ENCODE data around the gene VIPAS39.

The VIPAS39 gene

GRCh38 chr14:77485256-77485655 is 27.9 kb upstream of the VIPAS39 start:
- Histone ChIP-seq H3K36me3 (ENCODE audit: control insufficient read depth, insufficient read depth, low read length) (no peaks in the 10 kb centered on the region), H3K4me3 (ENCODE audit: low read depth, low read length) (no peak overlapping the region), H3K79me2 (no peaks in the 10 kb centered on the region), H3K27me3 (ENCODE audit: control insufficient read depth, insufficient read depth, low read length) (no peaks in the 10 kb centered on the region), H2AFZ (no peak overlapping the region), H3K4me2 (ENCODE audit: low read length) (no peak overlapping the region), H3K9me3 (ENCODE audit: control insufficient read depth, low read length) (no peaks in the 10 kb centered on the region), H3K9ac (no peak overlapping the region), H3K4me1 (no peaks in the 10 kb centered on the region), H3K27ac (no peak overlapping the region)
- TF ChIP-seq CTCF (IDR thresholded peaks at IDR 0.05) = no peak

DNA sequence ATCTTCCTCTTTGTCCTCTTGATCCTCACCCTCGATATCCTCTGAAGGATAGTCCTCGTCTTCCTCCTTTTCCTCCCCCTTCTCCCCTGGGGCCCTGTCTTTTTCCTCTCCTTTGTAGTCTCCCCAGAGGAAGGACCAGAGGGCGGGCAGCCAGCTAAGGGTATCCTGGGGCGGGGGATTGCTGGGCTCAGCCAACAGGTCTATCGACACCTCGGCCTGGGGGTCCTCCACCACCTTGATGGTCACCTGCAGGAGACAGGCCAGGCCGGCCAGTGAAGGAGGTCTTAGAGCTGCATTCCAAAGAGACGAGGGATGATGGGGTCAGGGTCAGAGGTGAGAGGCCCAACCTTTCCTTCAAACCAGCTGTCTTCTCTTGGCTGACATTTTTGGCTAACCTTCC is 25.0 kb upstream of the VIPAS39 start:
- H3K79me2 ChIP-seq = no peaks in the 10 kb centered on the region
- no peaks in the 10 kb centered on the region for H3K9me3 ChIP-seq (ENCODE audit: control insufficient read depth, low read length)
- no peak for TF ChIP-seq CTCF (IDR thresholded peaks at IDR 0.05)
- H3K4me3 ChIP-seq (ENCODE audit: low read depth, low read length) = no peak overlapping the region
- H3K4me2 ChIP-seq (ENCODE audit: low read length) = no peak overlapping the region
- no peaks in the 10 kb centered on the region for H3K27me3 ChIP-seq (ENCODE audit: control insufficient read depth, insufficient read depth, low read length)
- H3K36me3 ChIP-seq (ENCODE audit: control insufficient read depth, insufficient read depth, low read length) = no peaks in the 10 kb centered on the region
- no peak overlapping the region for H3K9ac ChIP-seq
- no peaks in the 10 kb centered on the region for H3K4me1 ChIP-seq
- H2AFZ ChIP-seq = no peak overlapping the region
- no peak overlapping the region for H3K27ac ChIP-seq

GRCh38 chr14:77478796-77479195 is 21.4 kb upstream of the VIPAS39 start:
- H3K27ac ChIP-seq = no peak overlapping the region
- no peaks in the 10 kb centered on the region for H3K9me3 ChIP-seq (ENCODE audit: control insufficient read depth, low read length)
- no peak overlapping the region for H3K9ac ChIP-seq
- no peak overlapping the region for H2AFZ ChIP-seq
- H3K4me1 ChIP-seq = no peaks in the 10 kb centered on the region
- H3K36me3 ChIP-seq (ENCODE audit: control insufficient read depth, insufficient read depth, low read length) = no peaks in the 10 kb centered on the region
- H3K4me2 ChIP-seq (ENCODE audit: low read length) = no peak overlapping the region
- TF ChIP-seq CTCF (IDR thresholded peaks at IDR 0.05) = no peak
- no peak overlapping the region for H3K4me3 ChIP-seq (ENCODE audit: low read depth, low read length)
- no peaks in the 10 kb centered on the region for H3K79me2 ChIP-seq
- no peaks in the 10 kb centered on the region for H3K27me3 ChIP-seq (ENCODE audit: control insufficient read depth, insufficient read depth, low read length)

DNA sequence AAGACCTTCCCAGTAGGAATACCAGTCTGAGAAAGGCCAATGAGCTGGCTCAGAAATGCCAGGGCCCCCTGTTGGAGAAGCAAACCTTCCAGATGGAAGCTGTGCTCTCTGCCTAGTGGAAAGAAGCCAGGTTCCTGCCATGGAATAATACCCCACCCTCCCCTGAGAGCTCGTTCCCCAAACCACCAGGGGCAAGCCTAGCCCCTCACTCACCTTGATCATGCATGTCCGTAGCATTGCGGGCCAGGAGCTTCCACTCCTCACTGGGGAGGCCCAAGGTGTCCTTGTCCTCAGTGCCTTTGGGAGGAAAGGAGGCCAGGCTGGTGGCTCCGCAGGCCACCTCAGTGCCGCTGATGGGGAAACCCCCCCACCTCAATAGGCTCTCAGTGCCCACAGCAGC is 20.6 kb upstream of the VIPAS39 start:
- no peaks in the 10 kb centered on the region for H3K36me3 ChIP-seq (ENCODE audit: control insufficient read depth, insufficient read depth, low read length)
- H3K4me3 ChIP-seq (ENCODE audit: low read depth, low read length) = no peak overlapping the region
- H3K9me3 ChIP-seq (ENCODE audit: control insufficient read depth, low read length) = no peaks in the 10 kb centered on the region
- no peak overlapping the region for H3K4me2 ChIP-seq (ENCODE audit: low read length)
- no peaks in the 10 kb centered on the region for H3K4me1 ChIP-seq
- H3K79me2 ChIP-seq = no peaks in the 10 kb centered on the region
- no peak overlapping the region for H3K27ac ChIP-seq
- no peak overlapping the region for H3K9ac ChIP-seq
- no peaks in the 10 kb centered on the region for H3K27me3 ChIP-seq (ENCODE audit: control insufficient read depth, insufficient read depth, low read length)
- TF ChIP-seq CTCF (IDR thresholded peaks at IDR 0.05) = no peak
- H2AFZ ChIP-seq = no peak overlapping the region

- no peak overlapping the region for H3K27ac ChIP-seq
- H3K79me2 ChIP-seq = no peaks in the 10 kb centered on the region
- no peak overlapping the region for H3K4me2 ChIP-seq (ENCODE audit: low read length)
- H3K4me1 ChIP-seq = no peaks in the 10 kb centered on the region
- TF ChIP-seq CTCF (IDR thresholded peaks at IDR 0.05) = no peak
- no peaks in the 10 kb centered on the region for H3K27me3 ChIP-seq (ENCODE audit: control insufficient read depth, insufficient read depth, low read length)
- H3K4me3 ChIP-seq (ENCODE audit: low read depth, low read length) = no peak overlapping the region
- H3K9me3 ChIP-seq (ENCODE audit: control insufficient read depth, low read length) = no peaks in the 10 kb centered on the region
- H2AFZ ChIP-seq = no peak overlapping the region
- no peak overlapping the region for H3K9ac ChIP-seq
- H3K36me3 ChIP-seq (ENCODE audit: control insufficient read depth, insufficient read depth, low read length) = no peaks in the 10 kb centered on the region
Observed at GRCh38 chr14:77475432-77476115, 18.2 kb upstream of the VIPAS39 start.

Measured in parathyroid adenoma (tissue), 2 donors.